ENCODE data around the gene TMTC1. TPM values are rescaled to one million over a fixed set of nuclear protein-coding genes. Genes with fewer than 3 reads are reported as not detected.

Gene TMTC1
- total and polyA plus RNA-seq, 2 donors (not counting 1 experiment from before 2014, with no cell fraction given) = not detected

DNA sequence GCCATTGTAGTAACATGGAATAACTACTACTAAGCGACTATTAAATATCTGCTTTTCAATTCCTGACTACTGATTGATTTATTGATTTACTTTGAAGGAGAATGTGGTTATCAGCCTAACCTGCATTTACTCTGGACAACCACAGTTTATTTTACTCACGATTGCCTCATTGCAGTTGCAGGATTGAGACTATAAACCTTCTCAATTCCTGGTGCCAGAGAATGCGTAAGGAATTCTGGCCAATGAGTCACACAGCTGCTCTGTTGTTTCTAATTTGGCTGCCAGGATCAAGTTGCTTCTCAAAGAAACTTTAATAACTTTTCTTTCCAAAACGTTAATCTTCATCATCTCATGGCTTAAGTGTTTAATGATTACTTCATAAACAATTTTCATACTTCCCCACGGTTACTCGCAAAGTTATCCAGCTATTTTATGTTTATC, 13.1 kb upstream of the TMTC1 start:
- H3K36me3 ChIP-seq (replicated peaks in 1 of 2; ENCODE audit: control extremely low read depth in 1 of 2, control insufficient read depth in 1 of 2, extremely low read depth in 1 of 2, insufficient read depth in 2 of 2, low read length in 1 of 2) = no peaks in the 10 kb centered on the region
- peaks cover 2 to 16% (median 3%) of the 10 kb centered on the region in 3 donors for H3K9me3 ChIP-seq (ENCODE audit: control extremely low read depth in 1 of 3, control insufficient read depth in 2 of 3, insufficient read depth in 1 of 3, low read length in 2 of 3)
- no peak for DNase-seq
- WGBS (ENCODE audit: insufficient coverage) = 63% methylated on average over 2 of the region's 6 CpGs
- H3K4me3 ChIP-seq (ENCODE audit: control extremely low read depth in 1 of 5, extremely low read depth in 1 of 5, insufficient read depth in 1 of 5, low read depth in 2 of 5, low read length in 4 of 5) = no peak overlapping the region
- intact Hi-C loops (cut with micrococcal nuclease) = no loop called here
- H3K79me2 ChIP-seq (ENCODE audit: control insufficient read depth, insufficient read depth, low read length) = no peaks in the 10 kb centered on the region
- TF ChIP-seq EZH2 (IDR thresholded peaks at IDR 0.05; ENCODE audit: borderline replicate concordance, insufficient read depth, low read depth, low read length, poor library complexity, severe bottlenecking) = no peak
- TF ChIP-seq, protein P1, sequence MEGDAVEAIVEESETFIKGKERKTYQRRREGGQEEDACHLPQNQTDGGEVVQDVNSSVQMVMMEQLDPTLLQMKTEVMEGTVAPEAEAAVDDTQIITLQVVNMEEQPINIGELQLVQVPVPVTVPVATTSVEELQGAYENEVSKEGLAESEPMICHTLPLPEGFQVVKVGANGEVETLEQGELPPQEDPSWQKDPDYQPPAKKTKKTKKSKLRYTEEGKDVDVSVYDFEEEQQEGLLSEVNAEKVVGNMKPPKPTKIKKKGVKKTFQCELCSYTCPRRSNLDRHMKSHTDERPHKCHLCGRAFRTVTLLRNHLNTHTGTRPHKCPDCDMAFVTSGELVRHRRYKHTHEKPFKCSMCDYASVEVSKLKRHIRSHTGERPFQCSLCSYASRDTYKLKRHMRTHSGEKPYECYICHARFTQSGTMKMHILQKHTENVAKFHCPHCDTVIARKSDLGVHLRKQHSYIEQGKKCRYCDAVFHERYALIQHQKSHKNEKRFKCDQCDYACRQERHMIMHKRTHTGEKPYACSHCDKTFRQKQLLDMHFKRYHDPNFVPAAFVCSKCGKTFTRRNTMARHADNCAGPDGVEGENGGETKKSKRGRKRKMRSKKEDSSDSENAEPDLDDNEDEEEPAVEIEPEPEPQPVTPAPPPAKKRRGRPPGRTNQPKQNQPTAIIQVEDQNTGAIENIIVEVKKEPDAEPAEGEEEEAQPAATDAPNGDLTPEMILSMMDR (IDR thresholded peaks at IDR 0.05) = no peak
- Mint-ChIP-seq H3K4me1 (no peaks in the 10 kb centered on the region), H3K9me3 (ENCODE audit: insufficient read depth) (no peaks in the 10 kb centered on the region), H3K27ac (no peak overlapping the region), H3K4me3 (no peak overlapping the region), H3K27me3 (no peaks in the 10 kb centered on the region)
- POLR2A ChIA-PET = no interaction called here
- no peaks in the 10 kb centered on the region for H3K27me3 ChIP-seq (replicated peaks in 1 of 4; ENCODE audit: control extremely low read depth in 1 of 4, control insufficient read depth in 3 of 4, insufficient read depth in 4 of 4, low read length in 3 of 4)
- no peak overlapping the region for H3K4me2 ChIP-seq (replicated peaks; ENCODE audit: low read depth, low read length, poor library complexity, severe bottlenecking)
- H3K4me1 ChIP-seq (ENCODE audit: control insufficient read depth in 2 of 2, insufficient read depth in 2 of 2, low read length in 2 of 2) = no peaks in the 10 kb centered on the region
- no peak for ATAC-seq (ENCODE audit: low read depth)
- no peak overlapping the region for H3K9ac ChIP-seq (ENCODE audit: low read length)
- H2AFZ ChIP-seq (ENCODE audit: insufficient read depth, low read depth, low read length, poor library complexity, severe bottlenecking) = no peak overlapping the region
- H3K27ac ChIP-seq (ENCODE audit: low read length in 2 of 2) = no peak overlapping the region
- no peaks in the 10 kb centered on the region for H4K20me1 ChIP-seq (ENCODE audit: control insufficient read depth, insufficient read depth, low read length, poor library complexity, severe bottlenecking)
- CTCF ChIA-PET = no interaction called here

DNA sequence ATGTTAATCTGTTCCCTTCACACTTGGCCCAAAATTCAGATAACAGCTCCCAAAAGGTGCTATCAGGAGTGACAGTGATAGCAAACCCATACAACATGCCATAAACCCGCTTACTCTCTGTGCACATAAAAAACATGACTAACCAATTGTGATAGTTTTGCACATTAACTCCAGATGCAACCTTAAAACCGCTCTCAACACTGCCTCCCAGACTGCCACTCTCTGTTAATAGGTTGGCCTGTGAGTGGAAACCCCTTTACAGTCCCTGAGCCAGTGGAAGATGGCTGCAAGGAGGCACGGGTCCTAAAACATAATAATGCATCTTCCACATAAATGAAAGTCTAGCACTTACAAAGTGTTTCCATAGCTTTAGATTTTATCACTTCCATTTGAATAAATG, 12.0 kb upstream of the TMTC1 start:
- DNase-seq (no peak), ATAC-seq (ENCODE audit: low read depth) (no peak)
- no peak overlapping the region for H3K27ac Mint-ChIP-seq
- H3K9ac ChIP-seq (ENCODE audit: low read length) = no peak overlapping the region
- no peaks in the 10 kb centered on the region for H3K27me3 Mint-ChIP-seq
- no peaks in the 10 kb centered on the region for H3K79me2 ChIP-seq (ENCODE audit: control insufficient read depth, insufficient read depth, low read length)
- H3K4me3 ChIP-seq (ENCODE audit: control extremely low read depth in 1 of 5, extremely low read depth in 1 of 5, insufficient read depth in 1 of 5, low read depth in 2 of 5, low read length in 4 of 5) = no peak overlapping the region
- no peak overlapping the region for H2AFZ ChIP-seq (ENCODE audit: insufficient read depth, low read depth, low read length, poor library complexity, severe bottlenecking)
- H4K20me1 ChIP-seq (ENCODE audit: control insufficient read depth, insufficient read depth, low read length, poor library complexity, severe bottlenecking) = no peaks in the 10 kb centered on the region
- no peaks in the 10 kb centered on the region for H3K4me1 Mint-ChIP-seq
- no peak overlapping the region for H3K4me3 Mint-ChIP-seq
- no peaks in the 10 kb centered on the region for H3K9me3 Mint-ChIP-seq (ENCODE audit: insufficient read depth)
- no peaks in the 10 kb centered on the region for H3K27me3 ChIP-seq (replicated peaks in 1 of 4; ENCODE audit: control extremely low read depth in 1 of 4, control insufficient read depth in 3 of 4, insufficient read depth in 4 of 4, low read length in 3 of 4)
- no peak overlapping the region for H3K4me2 ChIP-seq (replicated peaks; ENCODE audit: low read depth, low read length, poor library complexity, severe bottlenecking)
- intact Hi-C loops (cut with micrococcal nuclease) = no loop called here
- no peaks in the 10 kb centered on the region for H3K4me1 ChIP-seq (ENCODE audit: control insufficient read depth in 2 of 2, insufficient read depth in 2 of 2, low read length in 2 of 2)
- H3K36me3 ChIP-seq (replicated peaks in 1 of 2; ENCODE audit: control extremely low read depth in 1 of 2, control insufficient read depth in 1 of 2, extremely low read depth in 1 of 2, insufficient read depth in 2 of 2, low read length in 1 of 2) = no peaks in the 10 kb centered on the region
- no peak for TF ChIP-seq EZH2 (IDR thresholded peaks at IDR 0.05; ENCODE audit: borderline replicate concordance, insufficient read depth, low read depth, low read length, poor library complexity, severe bottlenecking)
- TF ChIP-seq, protein P1 (IDR thresholded peaks at IDR 0.05) = no peak
- H3K27ac ChIP-seq (ENCODE audit: low read length in 2 of 2) = no peak overlapping the region
- peaks cover 3 to 10% (median 8%) of the 10 kb centered on the region in 3 donors for H3K9me3 ChIP-seq (ENCODE audit: control extremely low read depth in 1 of 3, control insufficient read depth in 2 of 3, insufficient read depth in 1 of 3, low read length in 2 of 3)
- ChIA-PET CTCF (no interaction called here), POLR2A (no interaction called here)
- WGBS (ENCODE audit: insufficient coverage) = 43% methylated on average over 1 of the region's 3 CpGs

Measured in B cell (primary cell).